Fibroblast of mammary gland (primary cell): ENCODE measurements around the gene OGDH.
A peak's percentile ranks its signal among the peaks of the same experiment; 100 is the strongest.

Experiments
- DNase-seq: peaks from one replicate; pipeline ENCODE4 v3.0.0-alpha.2; 2010; ENCODE audit warnings: low read depth
- H3K4me3 ChIP-seq: 2 replicates; pipeline ENCODE4 v1.5.1; 2011; ENCODE audit warnings: low read depth, mild to moderate bottlenecking, low read length, moderate library complexity; ENCODE audit not compliant: control insufficient read depth
- TF ChIP-seq, protein P1 (sequence below): conservative IDR thresholded peaks from 2 replicates; pipeline ENCODE4 v1.5.1; 2011; ENCODE audit warnings: low read depth, low read length, inconsistent platforms; ENCODE audit not compliant: control insufficient read depth, insufficient read depth

The OGDH gene

DNA sequence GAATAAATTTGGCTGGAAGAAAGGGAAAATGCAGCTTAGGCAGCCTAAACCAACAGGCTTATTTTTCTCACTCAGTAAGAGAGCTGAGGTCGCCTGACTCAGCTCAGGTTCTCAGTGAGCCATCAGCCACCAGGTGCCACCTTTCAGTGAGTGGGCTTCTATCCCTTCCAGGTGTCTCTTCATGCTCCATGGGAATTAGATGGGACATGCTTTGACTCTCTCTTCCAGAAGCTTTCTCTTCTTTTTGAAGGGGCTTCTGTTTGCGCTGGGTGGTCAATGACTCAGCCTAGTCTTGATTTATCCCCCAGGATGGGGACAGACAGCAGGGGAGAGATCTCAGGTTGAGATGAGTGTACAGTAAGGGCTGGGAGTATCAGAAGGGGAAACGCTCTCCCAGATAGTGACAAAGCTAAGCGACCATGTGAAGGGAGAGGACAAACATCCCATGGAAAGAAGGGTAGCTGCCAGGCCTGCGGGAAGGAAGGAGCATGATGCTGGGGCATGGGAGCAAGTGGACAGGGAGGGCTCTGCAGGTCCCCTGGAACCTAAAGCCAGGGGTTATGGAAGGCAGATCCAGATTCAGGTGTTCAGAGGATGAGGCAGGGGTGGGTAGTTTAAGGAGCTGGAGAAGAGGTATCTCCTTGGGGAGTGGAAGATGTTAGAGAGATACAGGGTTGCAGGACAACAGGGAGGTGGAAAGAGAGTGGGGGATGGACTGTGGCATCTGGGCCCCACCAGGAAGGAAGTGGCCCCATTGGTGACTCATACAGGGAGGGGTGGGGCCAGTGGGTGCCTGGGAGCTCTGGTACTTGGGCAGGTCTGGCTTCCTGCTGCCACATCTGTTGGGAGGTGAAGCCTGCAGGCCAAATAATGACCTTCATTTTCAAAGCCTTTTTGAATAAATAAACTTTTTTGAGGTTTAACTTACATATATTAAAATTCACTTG lies 32.5 kb downstream of the OGDH start:
- H3K4me3 ChIP-seq: no peak overlapping the region
- DNase-seq: peak; percentile 80
- TF ChIP-seq, protein P1, sequence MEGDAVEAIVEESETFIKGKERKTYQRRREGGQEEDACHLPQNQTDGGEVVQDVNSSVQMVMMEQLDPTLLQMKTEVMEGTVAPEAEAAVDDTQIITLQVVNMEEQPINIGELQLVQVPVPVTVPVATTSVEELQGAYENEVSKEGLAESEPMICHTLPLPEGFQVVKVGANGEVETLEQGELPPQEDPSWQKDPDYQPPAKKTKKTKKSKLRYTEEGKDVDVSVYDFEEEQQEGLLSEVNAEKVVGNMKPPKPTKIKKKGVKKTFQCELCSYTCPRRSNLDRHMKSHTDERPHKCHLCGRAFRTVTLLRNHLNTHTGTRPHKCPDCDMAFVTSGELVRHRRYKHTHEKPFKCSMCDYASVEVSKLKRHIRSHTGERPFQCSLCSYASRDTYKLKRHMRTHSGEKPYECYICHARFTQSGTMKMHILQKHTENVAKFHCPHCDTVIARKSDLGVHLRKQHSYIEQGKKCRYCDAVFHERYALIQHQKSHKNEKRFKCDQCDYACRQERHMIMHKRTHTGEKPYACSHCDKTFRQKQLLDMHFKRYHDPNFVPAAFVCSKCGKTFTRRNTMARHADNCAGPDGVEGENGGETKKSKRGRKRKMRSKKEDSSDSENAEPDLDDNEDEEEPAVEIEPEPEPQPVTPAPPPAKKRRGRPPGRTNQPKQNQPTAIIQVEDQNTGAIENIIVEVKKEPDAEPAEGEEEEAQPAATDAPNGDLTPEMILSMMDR: no peak

DNA sequence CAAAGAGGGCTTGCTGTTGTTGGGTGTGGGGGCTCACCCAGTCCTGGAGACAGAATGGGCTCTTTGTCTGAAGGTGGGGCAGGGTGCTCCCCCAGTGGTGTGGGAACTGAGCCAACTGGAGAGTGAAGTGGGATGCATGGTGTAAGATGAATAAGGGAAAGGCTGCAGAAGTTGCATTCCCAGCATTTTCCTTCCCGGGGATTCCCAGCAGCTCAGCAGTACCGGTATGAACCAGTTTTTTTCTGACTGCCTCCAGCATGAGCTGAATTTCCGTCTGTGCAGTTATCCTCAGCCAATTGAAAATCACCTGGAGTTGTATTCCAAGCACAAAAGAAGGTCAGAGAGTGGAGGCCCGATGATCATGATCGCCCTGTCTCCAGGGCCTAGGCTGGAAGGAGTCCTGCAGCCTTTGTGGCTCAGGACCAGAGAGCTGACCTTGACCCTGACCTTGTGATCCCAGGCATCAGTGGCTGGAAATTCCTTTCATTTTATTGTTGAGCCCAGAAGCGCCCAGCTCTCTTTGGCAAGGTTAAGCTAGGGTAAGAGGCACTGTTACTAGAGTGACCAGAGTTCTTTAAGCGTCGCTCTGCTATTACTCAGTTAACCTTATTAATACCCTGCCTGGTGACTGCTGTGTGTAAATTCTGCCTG lies 33.4 kb downstream of the OGDH start:
- peak; percentile 77 for DNase-seq
- TF ChIP-seq, protein P1: no peak
- H3K4me3 ChIP-seq: no peak overlapping the region

DNA sequence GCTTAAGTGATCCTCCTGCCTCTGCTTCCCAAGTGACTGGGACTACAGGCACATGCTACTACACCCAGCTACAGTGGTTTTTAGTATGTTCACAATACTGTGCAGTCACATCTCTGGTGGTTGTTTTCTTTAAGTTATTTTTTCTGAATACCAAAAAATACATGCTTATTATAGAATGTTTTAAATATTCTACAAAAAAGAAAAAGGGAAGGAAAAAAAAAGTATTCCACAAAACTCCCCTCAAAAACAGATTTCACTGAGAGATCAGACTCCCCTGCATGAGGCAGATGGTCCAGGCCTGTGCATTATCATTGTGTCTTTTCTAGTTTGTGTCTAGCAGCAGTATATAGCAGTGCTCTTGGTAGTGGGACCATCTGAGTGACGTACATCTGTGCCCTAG lies 36.8 kb downstream of the OGDH start:
- TF ChIP-seq, protein P1: no peak
- no peak for DNase-seq
- H3K4me3 ChIP-seq: no peak overlapping the region

DNA sequence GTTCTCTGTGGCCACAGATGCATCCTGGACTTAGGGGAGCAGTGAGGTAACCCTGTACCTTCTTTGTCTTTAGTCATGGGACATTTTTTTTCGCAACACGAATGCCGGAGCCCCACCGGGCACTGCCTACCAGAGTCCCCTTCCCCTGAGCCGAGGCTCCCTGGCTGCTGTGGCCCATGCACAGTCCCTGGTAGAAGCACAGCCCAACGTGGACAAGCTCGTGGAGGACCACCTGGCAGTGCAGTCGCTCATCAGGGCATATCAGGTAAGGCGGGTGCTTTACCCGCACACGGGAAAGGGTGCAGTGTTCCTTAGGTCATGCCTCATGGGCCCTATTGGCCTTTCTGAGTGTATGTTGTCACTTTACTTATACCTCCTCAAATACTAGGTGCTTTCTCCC lies 38.8 kb downstream of the OGDH start:
- no peak overlapping the region for H3K4me3 ChIP-seq

DNA sequence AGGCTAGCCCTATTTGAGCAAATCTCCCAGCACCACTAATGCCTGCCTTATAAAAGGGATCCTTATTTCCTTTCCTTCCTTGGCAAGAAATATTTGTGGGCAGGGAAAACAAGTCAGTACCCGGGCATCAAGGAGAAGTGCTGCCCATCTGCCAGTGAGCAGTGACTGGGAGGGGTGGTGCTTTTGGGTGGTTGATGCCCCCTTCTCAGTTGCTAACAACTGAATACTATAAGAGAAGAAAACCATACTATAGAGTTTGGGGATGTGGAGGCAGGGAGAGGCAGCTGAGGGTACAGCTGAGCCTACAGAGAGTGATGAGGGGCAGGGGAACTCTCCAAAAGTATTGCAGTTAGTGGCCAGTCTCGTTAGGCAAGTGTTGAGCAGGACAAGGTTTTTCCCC lies 39.3 kb downstream of the OGDH start:
- no peak overlapping the region for H3K4me3 ChIP-seq
- no peak for DNase-seq
- TF ChIP-seq, protein P1: no peak

More for the DNA sequence above, 38.8 kb downstream of the OGDH start:
- TF ChIP-seq, protein P1: no peak
- DNase-seq: no peak

DNA sequence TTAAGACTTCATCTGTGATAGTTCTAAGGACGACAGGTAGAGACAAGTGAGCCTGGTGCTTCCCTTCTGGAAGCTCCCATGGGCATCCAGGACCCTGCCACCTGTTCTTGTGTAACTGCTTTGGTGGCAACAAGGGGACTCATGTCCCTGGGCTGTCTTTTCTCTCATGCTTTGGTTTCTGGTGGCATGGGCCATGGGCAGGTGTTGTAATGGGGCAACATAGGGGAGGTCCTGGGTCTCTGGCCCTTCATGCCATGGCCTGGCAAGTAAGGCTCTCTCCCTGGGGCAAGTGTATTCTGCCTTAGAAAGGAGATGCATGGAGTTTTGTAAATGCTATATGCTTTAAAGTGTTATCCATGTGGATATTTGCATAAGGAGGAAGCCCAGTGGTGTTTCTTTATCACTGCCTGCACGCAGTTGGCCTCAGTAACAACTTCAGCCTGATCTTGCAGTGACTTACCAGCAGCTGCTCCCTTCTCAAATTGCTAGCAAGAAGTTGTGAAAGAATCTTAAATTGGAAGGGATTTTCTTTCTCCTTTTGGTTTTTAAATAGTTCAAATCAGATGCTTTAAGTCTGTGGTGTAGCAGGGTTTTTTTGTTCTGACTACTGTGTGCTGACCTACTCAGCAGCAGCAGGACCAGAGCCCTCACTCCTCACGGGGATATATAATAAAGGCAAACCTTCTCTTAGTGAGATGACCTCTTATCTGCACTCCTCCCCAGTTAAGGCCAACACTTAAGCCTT lies 39.9 kb downstream of the OGDH start:
- TF ChIP-seq, protein P1: no peak
- DNase-seq: no peak
- no peak overlapping the region for H3K4me3 ChIP-seq
